CD4-positive, alpha-beta T cell (primary cell): ENCODE results near the gene DYSF. TPM values are rescaled to one million over a fixed set of nuclear protein-coding genes. Genes with fewer than 3 reads are reported as not detected.

Experiments used
- ATAC-seq: fragments of 200-7000 bp; cut with Tn5 transposase; one replicate; pipeline ENCODE4 v1.10.0; 2022; ENCODE audit warnings: mild to moderate bottlenecking; ENCODE audit not compliant: poor library complexity
- CTCF ChIA-PET: fragments of 350-600 bp; sonication (Branson Sonifier 250); formaldehyde crosslinking; loops from one replicate; lab custom pipeline; 2021; ENCODE audit warnings: antibody characterized with exemption, inconsistent platforms; lab: Charles Lee
- POLR2A ChIA-PET: fragments of 350-600 bp; sonication (Branson Sonifier 250); formaldehyde crosslinking; loops from one replicate; lab custom pipeline; 2021; ENCODE audit warnings: antibody characterized with exemption, inconsistent platforms; lab: Charles Lee
- DNase-seq, 14 experiments: peaks; one replicate each; pipeline ENCODE4 v3.0.0-alpha.2; 2013 to 2020; ENCODE audit warnings: mixed read lengths in 2 of 14
- H3K27ac ChIP-seq, 2 donors: one replicate each; pipeline versions ENCODE4 v1.5.1 to v1.7.0; 2013; ENCODE audit warnings: low read length in 2 of 2, low read depth in 1 of 2, mild to moderate bottlenecking in 1 of 2
- H3K27me3 ChIP-seq, 2 experiments: 1 replicate in 1 of 2; 2 replicates in 1 of 2; pipeline versions ENCODE4 v1.6.1 to v1.7.0; 2013; ENCODE audit warnings: low read length in 2 of 2, control low read depth in 1 of 2, mild to moderate bottlenecking in 1 of 2, moderate library complexity in 1 of 2; ENCODE audit not compliant: insufficient read depth in 2 of 2, control insufficient read depth in 1 of 2
- H3K36me3 ChIP-seq: one replicate; pipeline ENCODE4 v1.6.1; 2013; ENCODE audit warnings: low read length, control low read depth; ENCODE audit not compliant: insufficient read depth
- H3K4me1 ChIP-seq: one replicate; pipeline ENCODE4 v1.6.1; 2013; ENCODE audit warnings: low read length, control low read depth; ENCODE audit not compliant: insufficient read depth
- H3K4me3 ChIP-seq: one replicate; pipeline ENCODE4 v1.5.1; 2013; ENCODE audit warnings: mild to moderate bottlenecking, low read length, moderate library complexity
- H3K9me3 ChIP-seq, 2 experiments: 1 replicate in 1 of 2; 2 replicates in 1 of 2; pipeline versions ENCODE4 v1.6.1 to v1.7.0; 2013; ENCODE audit warnings: low read length in 2 of 2, mild to moderate bottlenecking in 2 of 2, control low read depth in 1 of 2, moderate library complexity in 1 of 2; ENCODE audit not compliant: control insufficient read depth in 1 of 2, insufficient read depth in 1 of 2
- H3K27ac Mint-ChIP-seq: one replicate; pipeline ENCODE4 v1.8.0; 2020; ENCODE audit warnings: mixed read lengths
- H3K27me3 Mint-ChIP-seq: one replicate; pipeline ENCODE4 v1.8.0; 2021; ENCODE audit warnings: mixed read lengths
- H3K36me3 Mint-ChIP-seq: one replicate; pipeline ENCODE4 v1.8.0; 2021; ENCODE audit warnings: low read depth, mixed read lengths
- H3K4me1 Mint-ChIP-seq: one replicate; pipeline ENCODE4 v1.8.0; 2021; ENCODE audit warnings: low read depth, mixed read lengths
- H3K4me3 Mint-ChIP-seq: one replicate; pipeline ENCODE4 v1.8.0; 2020; ENCODE audit warnings: mild to moderate bottlenecking, mixed read lengths
- H3K9me3 Mint-ChIP-seq: one replicate; pipeline ENCODE4 v1.8.0; 2020; ENCODE audit warnings: mixed read lengths
- CTCF ChIP-seq: fragments of 200-600 bp; IDR thresholded peaks from one replicate; pipeline ENCODE4 v1.8.0; 2022; ENCODE audit warnings: antibody characterized with exemption, mild to moderate bottlenecking
- intact Hi-C, 2 experiments: fragments of 100-400 bp; cut with DNase I in 1 of 2; cut with micrococcal nuclease in 1 of 2; formaldehyde crosslinking; loops; one replicate each; pipeline versions ENCODE4 v1.15.1 to v1.9.0; 2023 to 2025; cut with DNase I, micrococcal nuclease
- total RNA-seq, 174 experiments: library from RNA in 2 of 174; stranded (reverse) in 2 of 174; gene quantifications; one replicate each; pipeline ENCODE4 v1.2.3 and lab custom pipeline; 2021 to 2026

The DYSF gene
- total RNA-seq, 2 experiments from 2014 or later: 0.27 to 0.31 TPM

DNA sequence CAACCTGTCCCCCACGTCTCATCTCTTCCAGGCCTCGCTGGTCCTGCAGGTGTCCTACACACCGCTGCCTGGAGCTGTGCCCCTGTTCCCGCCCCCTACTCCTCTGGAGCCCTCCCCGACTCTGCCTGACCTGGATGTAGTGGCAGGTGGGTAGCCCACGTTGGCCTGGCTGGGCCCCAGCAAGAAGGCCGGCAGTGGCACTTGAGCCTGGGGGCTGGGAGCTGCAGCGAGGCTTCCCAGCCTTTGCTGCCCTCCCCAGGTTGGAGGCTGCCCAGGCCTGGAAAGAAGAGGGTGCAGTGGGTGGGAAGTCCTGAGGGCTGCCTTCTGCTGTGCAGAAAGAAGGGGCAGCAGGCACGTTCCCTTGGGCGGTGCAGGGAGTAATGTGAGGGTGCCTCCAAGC, 58.4 kb downstream of the DYSF start:
- no peak for TF ChIP-seq CTCF
- no peaks in the 10 kb centered on the region for H3K27me3 Mint-ChIP-seq
- Histone ChIP-seq H3K4me1 (no peaks in the 10 kb centered on the region), H3K4me3 (no peak overlapping the region), H3K9me3 (no peaks in the 10 kb centered on the region), H3K36me3 (no peaks in the 10 kb centered on the region), H3K27me3 (no peaks in the 10 kb centered on the region), H3K27ac (no peak overlapping the region)
- CTCF ChIA-PET: interaction anchor here (5.3 kb wide), 1 partner anchor 212 kb away, joined by 90 read pairs; no protein-coding TSS in a partner anchor
- DNase-seq (peak in 1 of 14 experiments; percentile 21), ATAC-seq (no peak)
- intact Hi-C loops: loop anchor here in 1 of 2 experiments (10.0 kb wide), 1 partner anchor 487 kb away; no protein-coding TSS in a partner anchor
- no peaks in the 10 kb centered on the region for H3K36me3 Mint-ChIP-seq
- no peaks in the 10 kb centered on the region for H3K4me1 Mint-ChIP-seq
- no peak overlapping the region for H3K4me3 Mint-ChIP-seq
- no peaks in the 10 kb centered on the region for H3K9me3 Mint-ChIP-seq
- no peak overlapping the region for H3K27ac Mint-ChIP-seq
- POLR2A ChIA-PET: no interaction called here

DNA sequence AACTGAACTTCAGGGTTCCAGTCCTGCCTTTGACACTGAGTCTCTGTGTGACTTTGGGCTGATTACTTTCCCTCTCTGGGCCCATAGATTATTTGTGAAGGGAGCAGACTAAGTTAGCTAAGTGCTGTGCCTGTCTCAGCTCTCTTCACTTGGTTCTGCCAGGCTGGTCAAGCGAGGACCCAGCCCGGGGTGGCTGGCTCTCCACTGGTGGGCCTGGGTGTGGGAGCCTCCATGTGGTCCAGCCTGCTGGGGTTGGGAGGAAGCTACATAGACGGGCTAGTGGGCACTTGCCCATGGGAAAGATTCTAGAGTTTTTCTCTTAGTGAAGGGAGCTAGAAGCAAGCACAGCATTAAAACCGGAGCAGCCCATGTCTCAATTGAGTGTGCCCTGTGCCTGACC, 59.0 kb downstream of the DYSF start:
- no peak overlapping the region for H3K27ac ChIP-seq
- no peaks in the 10 kb centered on the region for H3K36me3 ChIP-seq
- no peak for TF ChIP-seq CTCF
- intact Hi-C loops: loop anchor here in 1 of 2 experiments (10.0 kb wide), 1 partner anchor 488 kb away; no protein-coding TSS in a partner anchor
- no peak overlapping the region for H3K4me3 Mint-ChIP-seq
- ChIA-PET CTCF (interaction anchor here (5.3 kb wide), 1 partner anchor 212 kb away, joined by 90 read pairs; no protein-coding TSS in a partner anchor), POLR2A (no interaction called here)
- no peak overlapping the region for H3K27ac Mint-ChIP-seq
- no peaks in the 10 kb centered on the region for H3K9me3 ChIP-seq
- H3K27me3 Mint-ChIP-seq: no peaks in the 10 kb centered on the region
- no peaks in the 10 kb centered on the region for H3K4me1 ChIP-seq
- H3K4me3 ChIP-seq: no peak overlapping the region
- H3K9me3 Mint-ChIP-seq: no peaks in the 10 kb centered on the region
- H3K36me3 Mint-ChIP-seq: no peaks in the 10 kb centered on the region
- DNase-seq (peak in 1 of 14 experiments; percentile 7), ATAC-seq (no peak)
- no peaks in the 10 kb centered on the region for H3K27me3 ChIP-seq
- H3K4me1 Mint-ChIP-seq: no peaks in the 10 kb centered on the region

- Mint-ChIP-seq H3K36me3 (no peaks in the 10 kb centered on the region), H3K4me3 (no peak overlapping the region), H3K27ac (no peak overlapping the region), H3K27me3 (no peaks in the 10 kb centered on the region), H3K9me3 (no peaks in the 10 kb centered on the region), H3K4me1 (no peaks in the 10 kb centered on the region)
- Histone ChIP-seq H3K27ac (no peak overlapping the region), H3K27me3 (no peaks in the 10 kb centered on the region), H3K4me3 (no peak overlapping the region), H3K4me1 (no peaks in the 10 kb centered on the region), H3K9me3 (no peaks in the 10 kb centered on the region), H3K36me3 (no peaks in the 10 kb centered on the region)
- DNase-seq (peak in 1 of 14 experiments; percentile 25), ATAC-seq (no peak)
- intact Hi-C loops: loop anchor here in 1 of 2 experiments (10.0 kb wide), 1 partner anchor 488 kb away; no protein-coding TSS in a partner anchor
- TF ChIP-seq CTCF: no peak
- ChIA-PET CTCF (interaction anchor here (5.3 kb wide), 1 partner anchor 213 kb away, joined by 90 read pairs; no protein-coding TSS in a partner anchor), POLR2A (no interaction called here)
Observed at GRCh38 chr2:71513096-71513495, 59.7 kb downstream of the DYSF start.
